Neutrophil (primary cell): ENCODE data around the gene SPACA4.

Source experiments
- H3K27ac ChIP-seq: fragments of 200-600 bp; sonication (generic); 2 replicates; pipeline ENCODE4 v1.5.1; 2016; ENCODE audit warnings: mild to moderate bottlenecking, moderate library complexity
- H3K27me3 ChIP-seq: fragments of 200-600 bp; sonication (generic); 2 replicates; pipeline ENCODE4 v1.6.0; 2016; ENCODE audit warnings: mild to moderate bottlenecking
- H3K36me3 ChIP-seq: fragments of 200-600 bp; sonication (generic); 2 replicates; pipeline ENCODE4 v1.5.1; 2017
- H3K4me1 ChIP-seq, 2 experiments: fragments of 200-600 bp in 1 of 2; sonication (generic) in 1 of 2; 1 replicate in 1 of 2; 2 replicates in 1 of 2; pipeline versions ENCODE4 v1.5.1 to v1.6.1; 2013 to 2016; ENCODE audit warnings: low read depth in 1 of 2, low read length in 1 of 2, mild to moderate bottlenecking in 1 of 2, moderate library complexity in 1 of 2; ENCODE audit not compliant: control insufficient read depth in 1 of 2, insufficient read depth in 1 of 2
- H3K4me3 ChIP-seq, 2 experiments: fragments of 200-600 bp in 1 of 2; sonication (generic) in 1 of 2; 1 replicate in 1 of 2; 2 replicates in 1 of 2; pipeline ENCODE4 v1.5.1; 2013 to 2016; ENCODE audit warnings: low read depth in 1 of 2, low read length in 1 of 2, mild to moderate bottlenecking in 1 of 2, moderate library complexity in 1 of 2
- H3K9me3 ChIP-seq: fragments of 200-600 bp; sonication (generic); 2 replicates; pipeline ENCODE4 v1.5.1; 2016
- TF ChIP-seq, protein P1 (sequence below): fragments of 200-600 bp; sonication (generic); IDR thresholded peaks from 2 replicates; pipeline ENCODE4 v1.5.1; 2016; ENCODE audit warnings: antibody characterized with exemption

Gene SPACA4

DNA sequence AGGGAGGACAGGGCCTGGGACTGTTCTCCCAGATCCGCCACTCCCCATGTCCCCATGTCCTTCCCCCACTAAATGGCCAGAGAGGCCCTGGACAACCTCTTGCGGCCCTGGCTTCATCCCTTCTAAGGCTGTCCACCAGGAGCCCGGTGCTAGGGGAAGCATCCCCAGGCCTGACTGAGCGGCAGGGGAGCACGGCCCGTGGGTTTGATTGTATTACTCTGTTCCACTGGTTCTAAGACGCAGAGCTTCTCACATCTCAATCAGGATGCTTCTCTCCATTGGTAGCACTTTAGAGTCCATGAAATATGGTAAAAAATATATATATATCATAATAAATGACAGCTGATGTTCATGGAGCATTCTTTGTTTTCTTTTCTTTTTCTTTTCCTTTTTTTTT is 815 bp downstream of the SPACA4 start:
- no peaks in the 10 kb centered on the region for H3K27me3 ChIP-seq
- TF ChIP-seq, protein P1, sequence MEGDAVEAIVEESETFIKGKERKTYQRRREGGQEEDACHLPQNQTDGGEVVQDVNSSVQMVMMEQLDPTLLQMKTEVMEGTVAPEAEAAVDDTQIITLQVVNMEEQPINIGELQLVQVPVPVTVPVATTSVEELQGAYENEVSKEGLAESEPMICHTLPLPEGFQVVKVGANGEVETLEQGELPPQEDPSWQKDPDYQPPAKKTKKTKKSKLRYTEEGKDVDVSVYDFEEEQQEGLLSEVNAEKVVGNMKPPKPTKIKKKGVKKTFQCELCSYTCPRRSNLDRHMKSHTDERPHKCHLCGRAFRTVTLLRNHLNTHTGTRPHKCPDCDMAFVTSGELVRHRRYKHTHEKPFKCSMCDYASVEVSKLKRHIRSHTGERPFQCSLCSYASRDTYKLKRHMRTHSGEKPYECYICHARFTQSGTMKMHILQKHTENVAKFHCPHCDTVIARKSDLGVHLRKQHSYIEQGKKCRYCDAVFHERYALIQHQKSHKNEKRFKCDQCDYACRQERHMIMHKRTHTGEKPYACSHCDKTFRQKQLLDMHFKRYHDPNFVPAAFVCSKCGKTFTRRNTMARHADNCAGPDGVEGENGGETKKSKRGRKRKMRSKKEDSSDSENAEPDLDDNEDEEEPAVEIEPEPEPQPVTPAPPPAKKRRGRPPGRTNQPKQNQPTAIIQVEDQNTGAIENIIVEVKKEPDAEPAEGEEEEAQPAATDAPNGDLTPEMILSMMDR = no peak
- no peak overlapping the region for H3K27ac ChIP-seq
- no peak overlapping the region for H3K4me3 ChIP-seq
- no peaks in the 10 kb centered on the region for H3K4me1 ChIP-seq
- no peaks in the 10 kb centered on the region for H3K36me3 ChIP-seq
- H3K9me3 ChIP-seq = no peaks in the 10 kb centered on the region

DNA sequence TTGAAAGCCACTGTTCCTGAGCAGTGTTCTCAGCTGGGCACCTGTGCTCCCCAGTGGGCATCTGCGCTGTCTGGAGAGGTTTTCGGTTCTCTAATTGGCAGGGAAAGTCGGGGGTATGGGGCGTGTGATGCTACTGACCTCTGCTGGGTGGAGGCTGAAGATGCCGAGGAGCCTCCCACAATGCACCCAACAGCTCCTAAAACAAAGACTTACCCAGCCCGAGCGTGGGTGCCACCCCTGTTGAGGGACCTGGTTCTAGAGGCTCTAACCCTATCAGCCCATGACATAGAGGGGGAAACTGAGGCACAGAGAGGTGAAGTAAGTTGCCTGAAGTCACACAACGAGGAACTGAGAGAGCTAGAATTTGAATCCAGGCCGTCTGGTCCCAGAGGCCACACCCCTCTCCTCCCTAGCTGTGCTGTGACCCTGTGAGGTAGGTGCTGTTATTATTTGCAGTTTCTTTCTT is 2.3 kb downstream of the SPACA4 start:
- Histone ChIP-seq H3K4me1 (no peaks in the 10 kb centered on the region), H3K36me3 (no peaks in the 10 kb centered on the region), H3K27ac (no peak overlapping the region), H3K27me3 (no peaks in the 10 kb centered on the region), H3K4me3 (no peak overlapping the region), H3K9me3 (no peaks in the 10 kb centered on the region)
- TF ChIP-seq, protein P1 = no peak

DNA sequence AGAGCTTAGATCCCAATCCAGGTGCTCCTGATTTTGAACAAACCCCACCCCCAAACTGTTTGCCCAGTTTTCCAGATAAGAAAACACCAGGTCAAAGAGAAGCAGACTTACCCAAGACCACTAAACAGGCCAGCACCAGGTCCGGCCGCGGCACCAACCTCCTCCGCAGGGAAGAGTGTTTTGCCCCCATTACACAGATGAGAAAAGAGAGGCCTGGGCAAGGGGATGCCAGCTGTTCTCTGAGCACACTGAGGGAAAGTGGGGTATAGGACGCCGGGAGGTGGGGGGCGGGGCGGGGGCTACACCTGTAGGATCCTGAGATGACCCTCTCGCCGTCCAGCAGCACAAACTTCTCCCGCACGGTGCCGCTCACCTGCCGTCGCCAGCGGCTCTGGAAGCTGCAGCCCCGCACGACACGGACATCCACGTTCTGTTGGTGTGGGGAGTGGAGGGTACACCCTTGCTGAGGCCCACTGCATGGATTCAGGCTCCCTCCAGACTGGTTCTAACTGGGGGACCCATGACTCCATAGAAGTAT is 3.1 kb downstream of the SPACA4 start:
- no peaks in the 10 kb centered on the region for H3K9me3 ChIP-seq
- H3K36me3 ChIP-seq = peaks cover 3% of the 10 kb centered on the region
- H3K27ac ChIP-seq = no peak overlapping the region
- H3K4me3 ChIP-seq = no peak overlapping the region
- TF ChIP-seq, protein P1 = no peak
- H3K4me1 ChIP-seq = no peaks in the 10 kb centered on the region
- H3K27me3 ChIP-seq = no peaks in the 10 kb centered on the region

DNA sequence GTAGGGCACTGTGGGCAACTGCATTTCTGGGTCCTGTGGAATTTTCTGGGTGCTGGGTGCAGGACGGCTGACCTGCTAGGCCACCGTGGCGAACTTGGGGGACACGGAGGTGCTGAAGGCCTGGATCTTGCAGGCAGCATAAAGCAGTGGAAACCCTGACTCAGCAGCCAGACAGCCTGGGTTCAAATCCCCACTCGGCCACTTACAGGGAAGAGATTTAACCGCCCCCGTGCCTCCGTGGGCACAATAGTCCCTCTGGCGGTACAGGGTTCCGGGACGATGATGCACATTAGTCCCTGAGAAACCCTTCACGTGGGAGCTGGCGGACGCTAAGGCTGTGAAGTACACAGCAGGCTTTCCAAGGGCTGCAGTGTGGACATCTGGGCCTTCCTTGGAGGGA is 5.3 kb downstream of the SPACA4 start:
- Histone ChIP-seq H3K9me3 (no peaks in the 10 kb centered on the region), H3K4me3 (no peak overlapping the region), H3K4me1 (no peaks in the 10 kb centered on the region), H3K36me3 (peaks cover 25% of the 10 kb centered on the region), H3K27me3 (no peaks in the 10 kb centered on the region), H3K27ac (no peak overlapping the region)
- TF ChIP-seq, protein P1 = no peak

DNA sequence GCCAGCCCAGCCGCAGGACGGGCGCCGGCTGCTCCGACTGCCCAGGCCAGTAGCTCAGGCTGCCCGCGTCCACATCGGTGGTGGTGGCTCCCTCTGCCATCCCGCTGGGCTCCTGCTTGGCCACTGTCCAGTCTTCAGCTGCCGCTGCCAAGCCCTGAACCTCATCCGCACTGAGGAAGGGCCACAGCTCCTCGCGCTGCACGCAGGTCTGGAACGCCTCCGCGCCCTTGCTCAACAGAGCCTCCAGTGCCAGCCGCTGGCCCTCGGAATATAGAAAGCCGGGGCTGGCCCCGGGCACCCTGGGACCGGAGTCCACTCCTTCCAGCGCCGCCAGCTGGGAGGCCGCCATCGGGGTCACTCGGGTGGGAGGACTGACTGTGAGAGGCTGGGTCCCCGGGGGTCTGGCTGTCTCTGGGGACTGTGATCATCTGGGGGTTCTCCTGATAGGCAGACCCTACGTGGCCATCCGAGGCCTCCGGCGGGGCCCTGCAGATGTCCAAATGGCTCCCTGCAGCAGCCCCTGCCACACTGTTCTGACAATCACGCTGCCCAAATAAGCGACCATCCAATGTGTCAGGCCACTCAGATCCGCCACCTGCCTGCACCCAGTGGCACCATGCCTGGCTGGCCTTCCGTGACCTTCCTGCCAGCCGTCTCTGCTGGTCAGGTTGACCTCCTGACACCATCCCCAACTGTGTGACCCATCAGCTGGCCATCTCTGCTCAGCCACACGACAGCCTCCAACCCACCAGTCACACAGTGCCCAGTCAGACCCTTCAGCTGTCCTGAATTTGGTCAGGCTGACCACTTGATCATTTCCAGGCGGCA is 6.7 kb downstream of the SPACA4 start:
- H3K36me3 ChIP-seq = peaks cover 32% of the 10 kb centered on the region
- peaks cover 5 to 9% of the 10 kb centered on the region in 2 experiments for H3K4me1 ChIP-seq
- H3K27me3 ChIP-seq = no peaks in the 10 kb centered on the region
- no peak overlapping the region for H3K27ac ChIP-seq
- no peaks in the 10 kb centered on the region for H3K9me3 ChIP-seq
- no peak overlapping the region for H3K4me3 ChIP-seq
- TF ChIP-seq, protein P1 = no peak
